Loucy (cell line): Measurements from ENCODE around the gene KRTAP4-11.
"Not testable (repeated sequence)": the region's sequence is repeated elsewhere in the genome, so short reads cannot be mapped to it uniquely, and the experiment has no call there.

Experiments used
- CTCF ChIP-seq: fragments of 200-600 bp; sonication (generic); conservative IDR thresholded peaks from 2 replicates; pipeline ENCODE4 v1.5.1; 2014; ENCODE audit warnings: mild to moderate bottlenecking, antibody characterized with exemption, low read length
- EZH2phosphoT487 ChIP-seq: fragments of 200-600 bp; IDR thresholded peaks from 2 replicates; pipeline ENCODE4 v1.6.1; 2018; ENCODE audit warnings: antibody characterized with exemption, mild to moderate bottlenecking, moderate library complexity, borderline replicate concordance

- not testable (repeated sequence) for TF ChIP-seq CTCF, EZH2phosphoT487
Measured at GRCh38 chr17:41083427-41083826, 34.7 kb downstream of the KRTAP4-11 start.
